HCT116 (cell line): ENCODE results near the gene DDT. TPM values are rescaled to one million over a fixed set of nuclear protein-coding genes. Genes with fewer than 3 reads are reported as not detected.
"Not testable (repeated sequence)": the region's sequence is repeated elsewhere in the genome, so short reads cannot be mapped to it uniquely, and the experiment has no call there.

Source experiments
- ATAC-seq: fragments of 200-7000 bp; cut with Tn5 transposase; 2 replicates; pipeline ENCODE4 v1.9.1; 2020; ENCODE audit warnings: mild to moderate bottlenecking, moderate library complexity
- BruUV-seq: library from RNA; stranded (reverse); fragments of 400-500 nt; replicated peaks from 2 replicates; lab custom pipeline; 2021; lab: Mats Ljungman, UMichigan
- CTCF ChIA-PET: fragments of 300-600 bp; sonication (Branson Sonifier 250); formaldehyde crosslinking; loops from one replicate; lab custom pipeline; 2021; ENCODE audit warnings: antibody characterized with exemption; lab: Charles Lee
- POLR2A ChIA-PET: fragments of 300-600, 350-600 bp; sonication (Branson Sonifier 250); formaldehyde crosslinking; loops from one replicate; lab custom pipeline; 2021; ENCODE audit warnings: antibody characterized with exemption; lab: Charles Lee
- RAD21 ChIA-PET, 2 experiments: fragments of 300-600 bp; sonication (Branson Sonifier 250); formaldehyde crosslinking; loops; one replicate each; lab custom pipeline; 2023; ENCODE audit warnings: low total read pairs in 2 of 2; ENCODE audit not compliant: uncharacterized antibody in 2 of 2, unreplicated experiment in 2 of 2, low non-redundant PET in 1 of 2; lab: Charles Lee
- DNase-seq: peaks from one replicate; pipeline ENCODE4 v3.0.0-alpha.2; 2010; ENCODE audit warnings: low read depth, low spot score
- H2AFZ ChIP-seq: fragments of 200-600 bp; shearing (Covaris generic), sonication (generic); 2 replicates; pipeline ENCODE4 v1.6.1; 2017; ENCODE audit warnings: low read depth, mixed run types, mixed read lengths, antibody characterized with exemption, low read length; ENCODE audit not compliant: poor library complexity, severe bottlenecking
- H3K27ac ChIP-seq: 2 replicates; pipeline ENCODE4 v1.5.1; 2012; ENCODE audit warnings: low read depth, low read length
- H3K27me3 ChIP-seq: fragments of 200-600 bp; sonication (generic); 2 replicates; pipeline ENCODE4 v1.6.1; 2016; ENCODE audit warnings: mixed run types, low read length, mixed read lengths; ENCODE audit not compliant: insufficient read depth
- H3K36me3 ChIP-seq, 2 experiments: fragments of 200-500 bp in 1 of 2; fragments of 200-600 bp in 1 of 2; sonication (Bioruptor generic) in 1 of 2; sonication (generic) in 1 of 2; 2 replicates each; pipeline versions ENCODE4 v1.5.1 to v1.6.1; 2014 to 2016; ENCODE audit warnings: low read length in 2 of 2, inconsistent platforms in 1 of 2, mixed read lengths in 1 of 2, mixed run types in 1 of 2; ENCODE audit not compliant: insufficient read depth in 2 of 2, control insufficient read depth in 1 of 2
- H3K4me1 ChIP-seq, 2 experiments: fragments of 200-600 bp in 1 of 2; sonication (generic) in 1 of 2; 2 replicates each; pipeline versions ENCODE4 v1.5.1 to v1.6.1; 2012 to 2017; ENCODE audit warnings: low read length in 2 of 2, inconsistent platforms in 1 of 2, mild to moderate bottlenecking in 1 of 2, mixed read lengths in 1 of 2, mixed run types in 1 of 2, moderate library complexity in 1 of 2; ENCODE audit not compliant: insufficient read depth in 2 of 2, control insufficient read depth in 1 of 2
- H3K4me2 ChIP-seq: fragments of 200-600 bp; sonication (generic); 2 replicates; pipeline ENCODE4 v1.6.1; 2017; ENCODE audit warnings: mixed run types, low read length, mixed read lengths
- H3K4me3 ChIP-seq, 2 experiments: fragments of 200-600 bp in 1 of 2; sonication (generic) in 1 of 2; replicated peaks in 1 of 2; 2 replicates each; pipeline ENCODE4 v1.5.1; 2011 to 2016; ENCODE audit warnings: low read length in 2 of 2, control low read depth in 1 of 2, low read depth in 1 of 2, mild to moderate bottlenecking in 1 of 2, mixed read lengths in 1 of 2, mixed run types in 1 of 2
- H3K79me2 ChIP-seq: fragments of 200-600 bp; sonication (generic); 2 replicates; pipeline ENCODE4 v1.6.1; 2017; ENCODE audit warnings: mild to moderate bottlenecking, mixed run types, low read length, moderate library complexity, mixed read lengths; ENCODE audit not compliant: insufficient read depth
- H3K9ac ChIP-seq: fragments of 200-600 bp; sonication (generic); 2 replicates; pipeline ENCODE4 v1.6.1; 2016; ENCODE audit warnings: low read length, mixed read lengths
- H3K9me2 ChIP-seq: fragments of 200-600 bp; sonication (generic), shearing (Covaris generic); 2 replicates; pipeline ENCODE4 v1.6.1; 2017; ENCODE audit warnings: mixed run types, mild to moderate bottlenecking, moderate library complexity; ENCODE audit not compliant: insufficient read depth
- H3K9me3 ChIP-seq, 2 experiments: fragments of 200-500 bp in 1 of 2; fragments of 200-600 bp in 1 of 2; sonication (Bioruptor generic) in 1 of 2; sonication (generic) in 1 of 2; 2 replicates each; pipeline ENCODE4 v1.6.1; 2014 to 2017; ENCODE audit warnings: low read length in 2 of 2, mixed read lengths in 2 of 2, inconsistent platforms in 1 of 2, low read depth in 1 of 2, mild to moderate bottlenecking in 1 of 2, mixed run types in 1 of 2, moderate library complexity in 1 of 2; ENCODE audit not compliant: control insufficient read depth in 1 of 2, insufficient read depth in 1 of 2
- H4K20me1 ChIP-seq: fragments of 200-600 bp; sonication (generic), shearing (Covaris generic); 2 replicates; pipeline ENCODE4 v1.6.1; 2017; ENCODE audit warnings: mixed run types, mild to moderate bottlenecking, moderate library complexity; ENCODE audit not compliant: insufficient read depth
- intact Hi-C: fragments of 100-400 bp; cut with micrococcal nuclease; formaldehyde crosslinking; loops from 2 replicates; pipeline ENCODE4 v1.10.0; 2022
- total RNA-seq: library from RNA; stranded (reverse); gene quantifications from one replicate; pipeline ENCODE4 v1.2.1, GENCODE V29; 2021; ENCODE audit not compliant: unreplicated experiment

The DDT gene
- total RNA-seq, 1 experiment from 2014 or later = 217 TPM

GRCh38 chr22:23980567-23980966 lies 6.3 kb upstream of the DDT start:
- H3K27ac ChIP-seq, ATAC-seq, CTCF ChIA-PET, H3K36me3 ChIP-seq, H3K79me2 ChIP-seq, H3K4me1 ChIP-seq, H3K27me3 ChIP-seq, DNase-seq, POLR2A ChIA-PET, H3K9me3 ChIP-seq, H4K20me1 ChIP-seq, H2AFZ ChIP-seq, H3K9me2 ChIP-seq, RAD21 ChIA-PET: not testable (repeated sequence)
- H3K9ac ChIP-seq = peak overlapping the region; percentile 30; the same call in 1 of the 2 replicates
- intact Hi-C loops = loop anchor here (5.0 to 10.0 kb wide), 3 partner anchors 197 to 544 kb away; no protein-coding TSS in a partner anchor
- H3K4me3 ChIP-seq = peak overlapping the region; percentile 35 to 51
- TSS peak; percentile 58 for BruUV-seq
- H3K4me2 ChIP-seq = peak overlapping the region; percentile 66

GRCh38 chr22:23979557-23980240 lies 5.5 kb upstream of the DDT start, which contains the start of gene GSTT2:
GSTT2 (plus strand) TSS chr22:23980134.
- H3K36me3 ChIP-seq, H3K27me3 ChIP-seq, H2AFZ ChIP-seq, H4K20me1 ChIP-seq, DNase-seq, H3K4me1 ChIP-seq, H3K9me3 ChIP-seq, RAD21 ChIA-PET, POLR2A ChIA-PET, CTCF ChIA-PET, H3K9me2 ChIP-seq, H3K79me2 ChIP-seq, H3K27ac ChIP-seq: not testable (repeated sequence)
- H3K4me2 ChIP-seq = peak within 1 kb of the TSS; percentile 66
- TSS peak; percentile 58 for BruUV-seq
- intact Hi-C loops = loop anchor here (5.0 to 10.0 kb wide), 3 partner anchors 198 to 545 kb away; no protein-coding TSS in a partner anchor
- peak within 1 kb of the TSS; percentile 30; the same call in 1 of the 2 replicates for H3K9ac ChIP-seq
- peak within 1 kb of the TSS; percentile 35 to 51 for H3K4me3 ChIP-seq
- ATAC-seq = peak; percentile 89

GRCh38 chr22:23977304-23977703 lies 3.1 kb upstream of the DDT start:
- RAD21 ChIA-PET, H3K36me3 ChIP-seq, H3K9ac ChIP-seq, CTCF ChIA-PET, intact Hi-C loops, H3K4me3 ChIP-seq, ATAC-seq, H3K9me3 ChIP-seq, H3K9me2 ChIP-seq, H2AFZ ChIP-seq, H3K27ac ChIP-seq, H3K27me3 ChIP-seq, H3K4me2 ChIP-seq, H4K20me1 ChIP-seq, POLR2A ChIA-PET, BruUV-seq, DNase-seq, H3K79me2 ChIP-seq, H3K4me1 ChIP-seq: not testable (repeated sequence)

- intact Hi-C loops, H3K9me3 ChIP-seq, H3K4me1 ChIP-seq, H3K4me3 ChIP-seq, DNase-seq, H3K9me2 ChIP-seq, H3K9ac ChIP-seq, H2AFZ ChIP-seq, H3K27ac ChIP-seq, H3K27me3 ChIP-seq, H3K36me3 ChIP-seq, RAD21 ChIA-PET, H3K4me2 ChIP-seq, H4K20me1 ChIP-seq, CTCF ChIA-PET, POLR2A ChIA-PET: not testable (repeated sequence)
- peak; percentile 76 for ATAC-seq
- BruUV-seq = TSS peak; percentile 23
- peaks cover 21% of the 10 kb centered on the region for H3K79me2 ChIP-seq
Observed at GRCh38 chr22:23974836-23975352, 653 bp upstream of the DDT start.
